NCI-H2029 (cell line): ENCODE results near the gene MSI2.

Experiments used
- DNase-seq: peaks from one replicate; lab custom pipeline; 2025; lab: John Stamatoyannopoulos, UW

MSI2 gene

GRCh38 chr17:57270801-57271245 is 14.5 kb downstream of the MSI2 start:
- no peak for DNase-seq

GRCh38 chr17:57271821-57272220 is 15.5 kb downstream of the MSI2 start:
- no peak for DNase-seq

- DNase-seq: no peak
Observed at GRCh38 chr17:57273490-57273889, 17.2 kb downstream of the MSI2 start.

GRCh38 chr17:57274162-57274561 is 17.8 kb downstream of the MSI2 start:
- no peak for DNase-seq

GRCh38 chr17:57275071-57275764 is 18.9 kb downstream of the MSI2 start:
- DNase-seq: no peak

GRCh38 chr17:57276621-57277020 is 20.3 kb downstream of the MSI2 start:
- DNase-seq: no peak

GRCh38 chr17:57277923-57278604 is 21.7 kb downstream of the MSI2 start:
- no peak for DNase-seq

- DNase-seq: no peak
Observed at GRCh38 chr17:57278740-57279387, 22.5 kb downstream of the MSI2 start.

- no peak for DNase-seq
Observed at GRCh38 chr17:57279432-57279831, 23.1 kb downstream of the MSI2 start.

GRCh38 chr17:57281887-57282286 is 25.6 kb downstream of the MSI2 start:
- DNase-seq: no peak

GRCh38 chr17:57282296-57282695 is 26.0 kb downstream of the MSI2 start:
- DNase-seq: no peak

GRCh38 chr17:57283203-57283971 is 27.1 kb downstream of the MSI2 start:
- DNase-seq: no peak

- DNase-seq: no peak
Observed at GRCh38 chr17:57284583-57284982, 28.3 kb downstream of the MSI2 start.

- DNase-seq: no peak
Observed at GRCh38 chr17:57284984-57285646, 28.8 kb downstream of the MSI2 start.

- no peak for DNase-seq
Observed at GRCh38 chr17:57285701-57286100, 29.4 kb downstream of the MSI2 start.

GRCh38 chr17:57286399-57287105 is 30.2 kb downstream of the MSI2 start:
- no peak for DNase-seq

GRCh38 chr17:57288040-57288772 is 31.9 kb downstream of the MSI2 start:
- no peak for DNase-seq

GRCh38 chr17:57288773-57289121 is 32.4 kb downstream of the MSI2 start:
- no peak for DNase-seq

GRCh38 chr17:57289130-57289529 is 32.8 kb downstream of the MSI2 start:
- no peak for DNase-seq

- no peak for DNase-seq
Observed at GRCh38 chr17:57289613-57290012, 33.3 kb downstream of the MSI2 start.

GRCh38 chr17:57290981-57291380 is 34.7 kb downstream of the MSI2 start:
- DNase-seq: no peak
